NT2/D1 (cell line): ENCODE measurements around the gene SMYD1.
"Not testable (repeated sequence)": the region's sequence is repeated elsewhere in the genome, so short reads cannot be mapped to it uniquely, and the experiment has no call there.

Source experiments
- DNase-seq: peaks from one replicate; pipeline ENCODE4 v3.0.0-alpha.2; 2011; ENCODE audit warnings: low read depth, low spot score
- H3K27me3 ChIP-seq: 2 replicates; pipeline ENCODE4 v1.6.0; 2011; ENCODE audit warnings: mild to moderate bottlenecking; ENCODE audit not compliant: insufficient read length, insufficient read depth
- H3K36me3 ChIP-seq: 2 replicates; pipeline ENCODE4 v1.6.1; 2011; ENCODE audit warnings: mild to moderate bottlenecking, low read length, mixed read lengths; ENCODE audit not compliant: insufficient read depth, insufficient read length
- H3K4me1 ChIP-seq: 2 replicates; pipeline ENCODE4 v1.5.1; 2011; ENCODE audit not compliant: insufficient read depth, insufficient read length
- H3K4me3 ChIP-seq: 2 replicates; pipeline ENCODE4 v1.5.1; 2011; ENCODE audit warnings: low read depth; ENCODE audit not compliant: insufficient read length
- H3K9ac ChIP-seq: 2 replicates; pipeline ENCODE4 v1.6.0; 2011; ENCODE audit warnings: low read depth; ENCODE audit not compliant: insufficient read length
- H3K9me3 ChIP-seq: 2 replicates; pipeline ENCODE4 v1.5.1; 2011; ENCODE audit warnings: mild to moderate bottlenecking, low read length; ENCODE audit not compliant: insufficient read depth
- SUZ12 ChIP-seq: IDR thresholded peaks from 2 replicates; pipeline ENCODE4 v1.6.1; 2011; ENCODE audit not compliant: insufficient read length, insufficient read depth; ENCODE audit errors: extremely low read depth
- YY1 ChIP-seq: IDR thresholded peaks from 2 replicates; pipeline ENCODE4 v1.6.1; 2011; ENCODE audit not compliant: insufficient read length, insufficient read depth
- ZNF274 ChIP-seq: IDR thresholded peaks from 2 replicates; pipeline ENCODE4 v1.6.1; 2011; ENCODE audit warnings: mild to moderate bottlenecking, low read depth, low read length

The SMYD1 gene

GRCh38 chr2:88067598-88067997 lies at the start of gene SMYD1:
SMYD1 (plus strand) TSS chr2:88067825; CDS start chr2:88067865, 40 bp downstream.
- no peaks in the 10 kb centered on the region for H3K4me1 ChIP-seq
- H3K27me3 ChIP-seq, result no peaks in the 10 kb centered on the region
- no peak within 1 kb of the TSS for H3K9ac ChIP-seq
- DNase-seq, result no peak
- H3K4me3 ChIP-seq, result no peak within 1 kb of the TSS
- no peak for TF ChIP-seq YY1
- TF ChIP-seq ZNF274, result no peak
- no peak for TF ChIP-seq SUZ12
- H3K36me3 ChIP-seq, result no peaks in the 10 kb centered on the region
- no peaks in the 10 kb centered on the region for H3K9me3 ChIP-seq

GRCh38 chr2:88018077-88018805 lies 49.4 kb upstream of the SMYD1 start:
- not testable (repeated sequence) for H3K4me1 ChIP-seq, H3K9me3 ChIP-seq, H3K36me3 ChIP-seq, H3K27me3 ChIP-seq, DNase-seq, H3K9ac ChIP-seq
- H3K4me3 ChIP-seq, result peak overlapping the region; percentile 47

- H3K4me1 ChIP-seq, result no peaks in the 10 kb centered on the region
- H3K9ac ChIP-seq, result no peak overlapping the region
- no peak for TF ChIP-seq ZNF274
- no peak for TF ChIP-seq YY1
- no peak for TF ChIP-seq SUZ12
- peaks cover 8% of the 10 kb centered on the region; the same call in 1 of the 2 replicates for H3K9me3 ChIP-seq
- DNase-seq, result no peak
- H3K36me3 ChIP-seq, result no peaks in the 10 kb centered on the region
- no peak overlapping the region for H3K4me3 ChIP-seq
- H3K27me3 ChIP-seq, result no peaks in the 10 kb centered on the region
Observed at GRCh38 chr2:88018909-88019308, 48.7 kb upstream of the SMYD1 start.

DNA sequence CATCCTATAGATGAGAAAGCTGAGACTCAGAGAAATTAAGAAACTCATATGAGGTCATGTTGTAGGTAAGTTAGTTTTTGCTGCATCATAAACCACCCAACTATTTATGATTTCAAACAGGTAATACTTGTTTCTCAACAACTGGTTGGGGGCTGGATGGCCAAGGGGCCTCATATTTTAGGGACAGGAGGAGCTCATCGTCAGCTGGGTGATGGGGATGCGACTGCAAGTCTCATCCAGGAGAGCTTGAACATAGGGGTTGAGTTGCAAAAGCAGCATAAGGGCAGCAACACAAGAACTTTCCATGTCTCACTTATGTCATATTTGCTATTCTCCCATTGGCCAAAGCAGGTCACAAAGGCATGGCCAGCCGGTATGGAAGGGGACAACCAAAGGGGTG lies 47.6 kb upstream of the SMYD1 start:
- Histone ChIP-seq H3K9me3 (peaks cover 8% of the 10 kb centered on the region; the same call in 1 of the 2 replicates), H3K4me1 (no peaks in the 10 kb centered on the region), H3K9ac (no peak overlapping the region), H3K27me3 (no peaks in the 10 kb centered on the region), H3K36me3 (no peaks in the 10 kb centered on the region), H3K4me3 (no peak overlapping the region)
- TF ChIP-seq YY1 (no peak), ZNF274 (no peak), SUZ12 (no peak)
- no peak for DNase-seq

DNA sequence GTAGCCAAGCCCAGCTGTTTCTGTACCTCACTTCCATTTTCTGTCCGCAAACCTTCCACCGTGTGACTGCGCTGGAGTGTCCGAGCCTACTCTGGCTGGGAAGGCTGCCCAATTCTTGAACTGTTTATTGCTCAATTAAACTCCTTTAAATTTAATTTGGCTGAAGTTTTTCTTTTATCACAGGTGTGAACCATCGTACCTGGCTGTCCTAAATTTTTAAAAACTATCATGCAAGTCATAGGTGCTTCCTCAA lies 45.0 kb upstream of the SMYD1 start:
- H3K9ac ChIP-seq, result no peak overlapping the region
- DNase-seq, result no peak
- no peaks in the 10 kb centered on the region for H3K4me1 ChIP-seq
- no peaks in the 10 kb centered on the region for H3K27me3 ChIP-seq
- peaks cover 8% of the 10 kb centered on the region; the same call in 1 of the 2 replicates for H3K9me3 ChIP-seq
- TF ChIP-seq YY1 (no peak), ZNF274 (no peak), SUZ12 (no peak)
- H3K4me3 ChIP-seq, result no peak overlapping the region
- no peaks in the 10 kb centered on the region for H3K36me3 ChIP-seq

DNA sequence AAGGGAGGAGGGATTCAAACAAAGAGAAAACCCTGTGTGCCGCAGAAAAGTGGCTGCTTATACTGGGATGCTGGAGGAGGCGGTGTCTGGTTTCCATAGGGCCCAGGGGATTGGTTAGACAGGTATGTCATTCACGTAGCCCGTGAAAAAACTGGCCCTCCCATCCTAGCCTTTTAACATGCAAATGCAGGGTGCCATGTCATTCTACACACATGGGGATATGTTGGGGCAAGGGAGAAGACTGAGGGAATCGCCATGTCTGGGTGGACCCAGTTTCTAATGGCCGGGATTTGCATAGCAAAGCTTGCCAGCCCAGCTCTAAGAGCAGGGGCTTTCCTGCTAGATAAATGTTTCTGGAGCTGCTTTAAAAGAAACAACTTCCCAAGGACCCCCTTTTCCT lies 43.1 kb upstream of the SMYD1 start:
- TF ChIP-seq ZNF274 (no peak), SUZ12 (no peak), YY1 (peak; percentile 28)
- H3K9me3 ChIP-seq, result peaks cover under 1% of the 10 kb centered on the region; the same call in 1 of the 2 replicates
- DNase-seq, result peak; percentile 93
- H3K4me1 ChIP-seq, result no peaks in the 10 kb centered on the region
- H3K36me3 ChIP-seq, result peaks cover 11% of the 10 kb centered on the region
- H3K27me3 ChIP-seq, result no peaks in the 10 kb centered on the region
- H3K9ac ChIP-seq, result no peak overlapping the region
- H3K4me3 ChIP-seq, result no peak overlapping the region

GRCh38 chr2:88027697-88028389 lies 39.8 kb upstream of the SMYD1 start:
- DNase-seq, result no peak
- Histone ChIP-seq H3K9me3 (no peaks in the 10 kb centered on the region), H3K27me3 (no peaks in the 10 kb centered on the region), H3K4me1 (no peaks in the 10 kb centered on the region), H3K4me3 (no peak overlapping the region), H3K36me3 (peaks cover 20% of the 10 kb centered on the region), H3K9ac (no peak overlapping the region)
- TF ChIP-seq YY1 (no peak), SUZ12 (no peak), ZNF274 (no peak)
